GM21423 (cell line): ENCODE data around the gene INPP5D.
"Not testable (repeated sequence)": the region's sequence is repeated elsewhere in the genome, so short reads cannot be mapped to it uniquely, and the experiment has no call there.

Source experiments
- ATAC-seq: cut with Tn5 transposase; IDR thresholded peaks from one replicate; pipeline ENCODE4 v1.9.1; 2021; ENCODE audit warnings: mild to moderate bottlenecking, moderate library complexity; ENCODE audit not compliant: unreplicated experiment

The INPP5D gene

DNA sequence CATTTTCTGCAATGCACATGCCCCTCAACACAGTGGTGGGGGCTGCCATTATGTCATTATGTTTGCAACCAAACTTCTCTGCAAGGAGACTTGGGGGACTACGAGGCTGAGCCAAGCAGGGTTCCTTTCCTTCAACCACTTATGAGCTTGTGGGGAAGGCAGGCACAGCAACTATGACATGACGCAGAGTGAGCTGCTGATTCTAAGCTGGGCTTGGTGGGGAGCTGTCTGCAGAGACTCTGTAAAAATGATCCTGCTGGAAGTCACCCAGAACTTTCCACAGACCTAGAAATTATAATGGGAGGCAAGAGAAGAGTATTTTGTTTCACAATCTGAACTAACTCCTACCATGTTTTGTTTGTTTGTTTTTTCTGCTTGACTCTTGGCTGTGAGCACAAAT is 55.6 kb downstream of the INPP5D start:
- no peak for ATAC-seq

DNA sequence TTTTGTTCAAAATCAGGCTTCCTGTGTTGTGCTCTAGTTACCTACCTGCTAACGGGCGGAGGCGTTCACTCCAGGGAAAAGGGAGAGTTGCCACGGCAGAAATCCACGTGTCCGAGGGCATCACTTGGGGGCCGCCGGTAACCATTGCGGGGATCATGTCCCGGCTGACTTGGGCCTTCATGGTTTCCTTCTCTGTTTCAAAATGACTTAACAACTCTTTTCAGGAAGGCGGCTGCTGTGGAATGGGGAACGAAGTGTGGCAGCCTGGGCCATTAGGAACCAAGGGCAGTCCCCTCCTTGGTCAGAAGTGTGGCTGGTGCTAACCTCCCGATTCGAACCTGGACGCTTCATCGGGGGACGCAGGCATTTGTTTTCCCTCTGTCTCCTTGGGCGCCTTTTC is 56.8 kb downstream of the INPP5D start:
- ATAC-seq, result no peak

DNA sequence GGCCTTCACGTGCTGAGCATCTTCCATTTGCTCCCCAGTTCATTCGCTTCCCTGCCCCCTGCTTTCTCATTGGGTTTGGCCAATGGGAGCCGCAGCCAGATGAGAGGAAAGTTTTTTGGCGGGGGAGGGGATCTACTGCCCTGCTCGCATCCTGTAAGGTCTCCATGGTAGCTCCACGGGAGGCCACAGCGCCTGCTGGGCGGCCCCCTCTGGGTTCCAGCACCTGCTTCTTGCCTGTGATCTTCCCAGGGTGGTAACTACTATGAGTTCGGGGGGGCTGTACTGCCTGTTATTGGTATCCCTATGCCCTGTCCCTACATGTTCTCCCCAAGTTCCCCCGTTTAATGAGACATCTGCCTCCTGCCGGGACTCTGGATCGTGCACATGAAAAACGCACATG is 57.2 kb downstream of the INPP5D start:
- ATAC-seq, result no peak

DNA sequence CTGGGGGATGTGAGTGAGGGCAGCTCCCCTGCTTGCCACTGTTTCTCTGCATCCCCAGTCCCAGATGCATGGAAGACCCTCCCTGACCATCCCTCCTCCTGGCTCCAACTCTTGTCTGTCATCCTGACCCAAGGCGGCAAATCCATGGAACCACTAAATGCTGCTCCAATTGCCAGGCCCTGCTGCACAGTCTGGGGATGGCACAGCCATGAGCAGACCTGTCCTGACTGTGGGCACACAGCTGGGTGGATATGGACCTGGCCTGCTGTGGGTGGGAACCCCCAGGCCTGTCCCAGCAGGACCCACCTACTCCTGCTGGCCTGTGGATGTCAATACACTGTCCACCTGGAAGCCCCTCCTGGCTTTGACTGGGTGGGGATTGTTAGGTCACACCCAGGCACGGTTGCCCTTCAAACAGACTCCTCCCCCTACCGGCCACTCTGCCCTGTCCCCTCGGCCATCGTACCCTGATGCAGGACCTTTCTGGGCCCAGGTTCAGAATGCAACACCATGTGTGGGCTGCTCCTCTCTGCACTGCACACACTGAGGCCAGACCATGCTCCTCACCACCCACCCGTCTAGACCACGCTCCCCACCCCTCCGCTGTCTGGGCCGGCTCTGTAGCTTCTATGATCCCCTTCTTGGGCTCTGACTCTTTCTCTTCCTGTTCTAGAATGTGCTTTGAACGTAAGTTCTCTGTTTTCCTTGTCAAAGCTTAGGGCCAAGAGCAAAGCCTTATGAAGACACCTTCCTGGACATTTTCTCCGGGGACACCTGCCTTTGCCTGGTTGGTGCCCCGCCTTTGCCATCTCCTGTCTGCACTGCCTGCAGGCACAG is 57.9 kb downstream of the INPP5D start:
- no peak for ATAC-seq

DNA sequence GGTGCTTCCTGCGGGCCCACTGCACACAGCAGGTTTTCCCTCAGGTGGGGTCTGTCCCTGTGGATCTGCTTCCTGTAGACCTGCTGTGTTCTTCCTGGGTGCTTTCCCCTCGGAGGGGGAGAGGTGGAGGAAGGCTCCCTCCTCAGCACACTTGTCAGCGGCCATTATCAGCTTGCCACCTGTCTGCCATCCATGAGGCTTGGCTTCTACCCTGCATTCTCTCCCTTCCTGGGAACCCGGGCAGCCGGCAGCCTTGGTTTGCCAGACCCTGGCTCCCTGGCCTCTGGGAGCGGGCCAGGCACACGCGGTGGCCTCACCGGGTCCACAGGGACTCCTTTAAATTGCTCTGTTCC is 58.5 kb downstream of the INPP5D start:
- ATAC-seq, result no peak

DNA sequence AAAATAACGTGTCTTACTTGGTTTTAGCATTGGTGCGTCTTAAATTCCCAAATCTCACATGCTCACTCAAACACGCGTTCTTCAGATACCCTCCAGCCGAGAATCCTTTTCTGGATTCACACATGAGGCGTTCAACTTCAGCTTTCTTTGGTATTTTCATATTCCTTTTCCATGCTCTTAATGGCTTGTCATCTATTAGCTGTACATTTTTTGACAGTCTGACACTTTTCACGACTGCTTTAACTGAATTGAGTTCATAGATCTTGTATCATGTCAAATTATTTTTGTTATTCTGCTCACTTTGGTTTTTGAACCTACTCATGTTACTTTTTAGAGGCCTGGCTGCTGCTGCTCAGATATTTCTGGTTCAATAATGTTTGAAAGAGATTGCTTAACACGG is 59.0 kb downstream of the INPP5D start:
- no peak for ATAC-seq

DNA sequence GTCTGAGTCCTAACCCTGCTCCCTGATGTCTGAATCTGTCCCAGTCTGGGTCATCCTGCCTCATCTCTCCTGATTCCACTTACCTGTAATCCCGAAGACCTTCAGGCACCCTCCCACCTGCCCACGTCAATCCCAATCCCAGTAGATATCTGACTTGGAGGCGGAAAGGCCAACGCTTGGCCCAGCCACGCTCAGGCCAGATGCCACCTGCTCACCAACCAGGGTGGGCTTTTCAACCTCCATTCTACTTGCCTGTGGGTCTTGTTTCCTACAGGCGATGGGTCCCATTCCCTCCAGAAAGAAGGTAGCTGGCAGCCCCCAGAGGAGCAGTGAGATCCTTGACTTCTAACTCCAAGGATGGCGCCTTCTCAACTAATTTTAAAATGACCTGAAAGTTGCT is 59.7 kb downstream of the INPP5D start:
- ATAC-seq, result no peak

DNA sequence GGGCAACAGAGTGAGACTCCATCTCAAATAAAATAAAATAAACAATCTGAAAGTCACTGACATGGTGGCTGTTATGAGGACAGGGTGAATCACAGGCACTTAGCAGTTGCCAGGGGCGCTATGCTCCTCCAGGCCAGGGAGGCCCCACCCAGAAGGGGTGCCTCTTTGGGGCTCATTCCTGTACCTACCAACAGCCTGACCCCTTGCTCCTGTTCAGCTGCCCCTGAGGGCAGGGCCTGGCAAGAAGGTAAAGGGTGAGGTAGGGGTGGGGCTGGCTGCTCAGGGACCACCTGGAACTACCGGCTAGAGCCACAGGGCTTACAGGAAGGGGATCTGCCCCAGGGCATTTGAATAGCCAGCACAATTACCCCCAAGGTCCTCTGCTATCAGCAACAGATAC is 60.3 kb downstream of the INPP5D start:
- no peak for ATAC-seq

DNA sequence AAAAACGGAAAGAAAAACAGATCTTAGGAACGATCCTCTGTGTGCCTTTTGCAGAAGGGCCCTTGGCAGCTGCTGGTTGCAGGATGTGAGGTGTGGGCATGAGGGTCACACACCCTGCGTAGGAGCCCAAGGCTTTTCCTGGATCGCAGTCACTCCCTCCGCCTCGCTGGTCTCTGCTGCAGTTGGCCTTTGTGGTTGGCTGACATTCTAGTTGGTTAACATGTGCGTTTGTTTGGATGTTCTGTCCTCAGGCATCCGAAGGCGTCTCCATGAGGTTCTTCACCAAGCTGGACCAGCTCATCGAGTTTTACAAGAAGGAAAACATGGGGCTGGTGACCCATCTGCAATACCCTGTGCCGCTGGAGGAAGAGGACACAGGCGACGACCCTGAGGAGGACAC is 61.7 kb downstream of the INPP5D start:
- no peak for ATAC-seq

DNA sequence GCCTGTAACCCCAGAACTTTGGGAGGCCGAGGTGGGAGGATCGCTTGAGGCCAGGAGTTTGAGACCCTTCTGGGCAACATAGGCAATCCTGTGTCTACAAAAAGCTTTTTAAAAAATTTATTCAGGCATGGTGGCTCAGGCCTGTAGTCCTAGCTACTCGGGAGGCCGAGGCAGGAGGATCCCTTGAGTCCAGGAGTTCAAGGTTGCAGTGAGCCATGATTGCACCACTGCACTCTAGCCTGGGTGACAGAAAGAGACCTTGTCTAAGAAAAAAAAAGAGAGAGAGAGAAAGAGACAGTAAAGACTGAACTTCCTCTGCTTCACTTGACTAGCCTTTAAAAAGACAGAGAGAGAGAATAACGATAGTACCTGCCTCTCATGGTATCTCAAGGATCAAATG is 62.4 kb downstream of the INPP5D start:
- no peak for ATAC-seq

DNA sequence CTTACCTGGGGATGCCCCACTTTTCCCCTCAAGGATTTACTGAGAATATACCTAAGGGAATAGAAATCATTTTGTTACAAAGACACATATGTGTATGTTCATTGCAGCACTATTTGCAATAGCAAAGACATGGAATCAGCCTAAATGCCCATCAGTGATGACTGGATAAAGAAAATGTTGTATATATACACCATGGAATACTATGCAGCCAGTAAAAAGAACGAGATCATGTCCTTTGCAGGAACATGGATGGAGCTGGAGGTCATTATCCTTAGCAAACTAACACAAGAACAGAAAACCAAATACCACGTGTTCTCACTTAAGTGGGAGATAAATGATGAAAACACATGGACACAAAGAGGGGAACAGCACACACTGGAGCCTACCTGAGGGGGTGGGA is 63.4 kb downstream of the INPP5D start:
- ATAC-seq, result not testable (repeated sequence)

DNA sequence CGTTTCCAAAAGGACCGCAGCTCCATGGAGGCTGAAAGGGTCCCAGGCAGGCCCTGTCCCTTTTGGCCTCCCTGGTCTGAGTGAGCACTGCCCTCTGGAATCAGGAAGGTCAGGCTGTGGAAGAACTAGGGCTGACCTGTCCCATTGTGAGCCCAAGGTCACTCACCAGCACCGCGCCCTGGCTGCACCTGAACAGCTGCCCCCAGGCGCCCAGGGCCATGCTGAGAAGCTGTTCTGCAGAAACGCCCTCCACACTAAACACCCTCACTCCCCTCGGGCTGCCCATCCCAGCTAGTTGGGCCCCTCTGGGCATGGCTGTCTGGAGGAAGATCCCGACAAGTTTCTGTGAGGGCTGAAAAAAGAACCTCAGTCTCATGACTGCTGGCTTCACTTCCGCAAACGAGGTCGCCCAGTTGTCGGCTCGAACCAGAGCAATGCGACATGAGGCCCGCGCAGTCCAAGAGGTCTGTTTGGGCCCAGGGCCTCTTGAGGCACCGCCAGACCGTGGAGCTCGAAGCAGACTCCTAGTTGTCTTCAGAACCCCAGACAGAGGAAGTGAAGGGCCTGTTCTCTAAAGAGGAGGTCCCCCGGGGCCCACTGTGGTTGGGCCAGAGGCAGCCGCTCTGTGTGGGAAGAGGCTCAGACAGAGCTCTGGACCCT is 64.4 kb downstream of the INPP5D start:
- peak; percentile 90 for ATAC-seq

DNA sequence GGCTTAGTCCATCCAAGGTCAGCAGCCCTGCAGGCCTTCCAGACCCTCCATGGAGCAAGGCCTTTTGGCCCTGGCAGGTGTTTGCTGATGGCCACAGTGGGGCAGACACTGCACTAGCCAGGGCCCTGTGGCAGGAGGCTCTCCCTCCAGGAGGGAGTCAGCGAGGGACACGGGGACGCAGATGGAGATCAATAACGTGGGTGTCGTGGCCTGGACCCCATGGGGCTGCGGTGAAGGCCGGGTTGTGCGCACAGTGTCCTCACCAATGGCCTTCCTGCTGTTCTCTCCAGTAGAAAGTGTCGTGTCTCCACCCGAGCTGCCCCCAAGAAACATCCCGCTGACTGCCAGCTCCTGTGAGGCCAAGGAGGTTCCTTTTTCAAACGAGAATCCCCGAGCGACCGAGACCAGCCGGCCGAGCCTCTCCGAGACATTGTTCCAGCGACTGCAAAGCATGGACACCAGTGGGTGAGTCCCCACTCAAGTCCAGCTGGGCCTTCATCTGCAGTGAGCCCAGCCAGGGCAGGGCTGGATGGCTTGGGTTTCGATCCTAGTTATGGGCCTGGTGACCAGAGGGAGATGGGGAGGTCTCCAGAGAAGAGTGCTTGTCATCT is 65.4 kb downstream of the INPP5D start:
- ATAC-seq, result no peak

DNA sequence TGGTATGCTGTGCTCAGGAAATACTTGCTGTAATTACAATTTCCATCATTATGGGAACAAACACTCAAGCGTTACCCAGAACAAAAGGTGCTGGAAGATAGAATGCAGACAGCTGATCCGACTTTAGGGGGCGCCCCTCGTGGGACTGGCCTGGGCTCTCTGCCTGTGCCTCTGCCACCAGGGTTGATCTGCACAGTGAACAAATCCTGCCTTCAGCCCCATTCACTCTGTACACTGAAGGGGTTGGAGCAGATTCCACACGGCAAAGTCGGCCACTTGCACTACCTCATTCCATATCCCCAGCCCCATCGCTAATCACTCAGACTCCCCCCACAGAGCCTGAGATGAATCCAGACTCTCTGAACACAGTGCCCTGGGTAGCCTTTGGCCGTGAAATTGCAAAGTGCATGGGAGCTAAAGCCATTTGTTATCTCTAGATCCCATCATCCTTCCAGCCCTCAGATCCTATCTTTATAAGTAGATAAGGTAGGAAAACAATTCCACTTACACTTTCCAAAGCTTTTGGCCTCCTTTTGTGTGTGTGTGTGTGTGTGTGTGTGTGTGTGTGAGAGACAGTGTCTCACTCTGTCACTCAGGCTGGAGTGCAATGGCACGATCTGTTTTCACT is 69.3 kb downstream of the INPP5D start:
- no peak for ATAC-seq

DNA sequence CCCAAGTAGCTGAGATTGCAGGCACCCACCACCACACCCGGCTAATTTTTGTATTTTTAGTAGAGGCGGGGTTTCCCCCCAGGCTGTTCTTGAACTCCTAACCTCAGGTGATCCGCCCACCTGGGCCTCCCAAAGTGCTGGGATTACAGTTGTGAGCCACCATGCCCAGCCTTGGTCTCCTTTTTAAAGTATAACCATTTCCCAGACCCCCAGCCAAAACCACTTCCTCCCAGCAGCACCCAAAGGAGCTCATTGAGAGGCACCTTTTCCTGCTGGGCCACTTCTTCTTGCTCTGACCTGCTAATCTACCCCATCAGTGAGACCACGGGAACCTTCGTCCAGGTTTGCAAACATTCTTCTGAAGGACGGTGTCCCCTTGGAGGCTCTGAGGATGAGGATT is 69.9 kb downstream of the INPP5D start:
- ATAC-seq, result no peak

DNA sequence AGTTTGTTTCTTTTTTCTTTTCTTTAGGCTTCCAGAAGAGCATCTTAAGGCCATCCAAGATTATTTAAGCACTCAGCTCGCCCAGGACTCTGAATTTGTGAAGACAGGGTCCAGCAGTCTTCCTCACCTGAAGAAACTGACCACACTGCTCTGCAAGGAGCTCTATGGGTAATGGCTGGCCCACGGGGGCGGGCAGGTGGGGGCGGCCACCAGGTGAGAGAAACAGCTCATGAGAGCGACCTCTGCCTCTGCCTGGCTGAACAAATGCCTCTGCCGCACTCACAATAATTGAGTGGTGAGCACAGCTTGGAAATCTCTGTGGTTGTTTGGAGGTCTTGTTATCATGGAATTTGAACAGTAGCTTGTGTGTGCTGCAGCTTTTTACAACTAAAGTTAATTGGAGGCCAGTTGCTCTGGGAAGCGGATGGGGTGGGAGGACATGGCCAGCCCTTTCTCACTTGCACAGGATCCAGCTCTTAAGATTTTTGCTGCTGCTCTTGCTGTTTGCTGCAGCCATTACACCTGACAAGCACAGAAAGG is 70.4 kb downstream of the INPP5D start:
- no peak for ATAC-seq

DNA sequence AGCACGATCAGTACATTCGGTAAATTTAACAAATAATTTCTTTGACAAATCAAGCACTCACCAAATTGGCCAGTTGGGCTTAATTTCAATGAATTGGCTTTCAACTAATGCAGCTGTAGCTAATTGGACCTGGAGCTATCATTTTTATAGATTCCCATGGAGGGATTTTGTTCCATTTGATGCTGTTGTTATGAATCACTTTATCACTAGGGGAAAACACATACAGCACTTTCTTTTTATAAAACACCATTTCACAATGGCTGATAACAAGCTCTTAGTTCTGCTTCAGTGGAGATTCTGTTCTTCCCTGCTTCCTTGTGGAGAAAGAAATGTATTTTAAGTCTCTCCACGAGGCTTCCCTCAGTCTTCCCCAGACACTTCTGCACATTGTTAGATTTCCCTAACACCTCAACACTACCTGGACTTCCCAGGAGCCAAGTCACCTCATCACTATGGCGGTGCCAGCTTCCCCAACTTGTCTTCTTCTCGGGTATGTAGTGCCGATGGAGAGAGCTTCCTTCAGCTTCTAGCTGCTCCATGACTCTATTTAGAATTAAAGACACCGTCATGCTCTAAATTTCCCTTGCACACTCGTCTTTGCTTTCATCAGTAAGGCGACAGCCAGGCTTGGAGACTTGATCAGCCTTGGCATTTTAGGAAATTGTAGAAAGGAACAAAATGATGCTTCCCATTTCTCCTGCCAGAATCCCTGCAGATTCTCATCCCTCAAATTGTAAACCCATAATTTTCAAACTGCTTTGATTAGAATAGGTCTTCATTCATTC is 72.0 kb downstream of the INPP5D start:
- ATAC-seq, result no peak

DNA sequence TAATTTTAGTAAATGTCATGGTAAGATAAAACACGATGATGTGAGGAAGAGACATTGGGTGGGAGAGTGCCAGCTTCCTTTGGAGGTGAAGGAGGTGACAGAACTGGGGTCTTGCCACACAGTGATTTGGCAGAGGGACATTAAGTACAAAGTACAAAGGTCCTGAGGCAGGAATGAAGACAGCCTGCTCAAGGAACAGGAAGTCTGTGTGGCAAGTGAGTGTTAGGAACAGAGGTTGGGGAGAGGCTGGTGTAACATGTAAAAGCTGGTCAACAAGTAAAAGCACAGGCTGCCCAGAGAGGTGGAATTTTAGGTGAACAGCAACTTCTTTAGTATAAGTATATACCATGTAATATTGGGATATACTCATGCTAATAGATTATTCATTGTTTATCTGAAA is 73.1 kb downstream of the INPP5D start:
- ATAC-seq, result no peak

DNA sequence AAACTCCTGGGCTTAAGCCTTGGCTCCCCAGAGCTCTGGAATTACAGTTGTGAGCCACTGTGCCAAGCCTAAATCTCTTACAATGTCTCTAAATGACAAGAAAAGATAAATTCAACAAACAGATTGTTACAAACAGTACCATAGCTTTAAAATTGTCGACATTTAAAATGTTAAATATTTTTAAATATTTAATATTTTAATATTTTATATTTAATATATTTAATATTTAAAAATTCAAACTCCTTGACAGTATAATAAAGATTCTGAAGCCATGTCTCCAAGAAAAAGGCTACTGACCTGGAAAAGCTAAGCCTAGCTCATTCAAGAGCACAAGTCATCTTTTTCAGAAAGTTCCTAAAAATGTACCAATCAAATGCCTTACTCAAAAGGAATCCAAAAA is 75.3 kb downstream of the INPP5D start:
- no peak for ATAC-seq

DNA sequence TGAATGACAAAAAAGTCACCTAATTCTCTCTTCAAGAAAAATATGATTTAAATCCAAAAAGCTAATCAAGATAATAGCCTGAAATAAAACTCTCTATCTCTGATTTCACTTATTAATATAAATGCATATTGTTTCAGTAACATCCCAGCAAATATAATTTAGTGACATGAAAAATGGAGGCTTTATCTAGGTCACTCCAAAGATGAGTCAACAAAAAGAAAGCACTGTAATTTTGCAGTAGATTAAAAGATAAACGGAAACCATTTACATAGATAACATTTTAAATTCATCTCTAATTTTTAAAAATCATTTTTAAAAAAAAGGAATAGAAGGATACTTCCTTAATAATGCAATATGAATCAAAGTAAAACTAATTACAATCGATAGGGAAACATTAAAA is 76.9 kb downstream of the INPP5D start:
- no peak for ATAC-seq

DNA sequence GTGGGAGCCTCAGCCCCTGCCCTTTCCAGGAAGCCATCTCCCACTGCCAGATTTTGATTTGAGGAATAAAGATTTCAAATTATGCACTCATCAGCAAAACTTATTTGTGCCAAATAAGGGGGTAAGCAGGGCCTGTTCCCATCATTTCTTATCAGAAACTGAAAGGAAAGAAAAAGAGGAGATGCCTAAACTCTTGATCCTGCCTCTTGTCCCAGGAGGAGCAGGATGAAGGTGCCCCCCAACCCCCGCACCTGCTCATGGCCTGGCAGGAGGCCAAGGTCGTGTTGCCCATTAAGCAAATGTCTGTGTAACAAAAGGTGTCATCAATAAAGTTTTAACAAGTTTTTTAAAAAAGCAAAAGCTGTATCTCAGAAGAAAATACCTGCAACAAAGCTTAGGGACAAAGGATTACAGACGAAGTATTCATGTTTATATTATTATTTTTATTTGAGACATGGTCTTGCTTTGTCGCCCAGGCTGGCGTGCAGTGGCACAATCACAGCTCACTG is 80.0 kb downstream of the INPP5D start:
- ATAC-seq, result no peak
